GM21576 (cell line): ENCODE measurements around the gene SLC34A3.
A peak's percentile ranks its signal among the peaks of the same experiment; 100 is the strongest.

Experiments used
- ATAC-seq: cut with Tn5 transposase; IDR thresholded peaks from one replicate; pipeline ENCODE4 v1.9.1; 2021; ENCODE audit warnings: mild to moderate bottlenecking, moderate library complexity; ENCODE audit not compliant: unreplicated experiment

The SLC34A3 gene

GRCh38 chr9:137275203-137275587 is 44.5 kb downstream of the SLC34A3 start:
- ATAC-seq = no peak

GRCh38 chr9:137275588-137276472 is 45.1 kb downstream of the SLC34A3 start:
- ATAC-seq = no peak

GRCh38 chr9:137276473-137277328 is 46.0 kb downstream of the SLC34A3 start:
- ATAC-seq = peak; percentile 10

GRCh38 chr9:137277329-137278041 is 46.8 kb downstream of the SLC34A3 start, which contains the start of gene TOR4A:
TSS of gene TOR4A (plus strand) at chr9:137277726. CDS start at chr9:137278690, 964 bp downstream.
- ATAC-seq = peak; percentile 67

GRCh38 chr9:137278061-137278701 is 47.5 kb downstream of the SLC34A3 start:
- no peak for ATAC-seq

GRCh38 chr9:137278721-137279711 is 48.3 kb downstream of the SLC34A3 start:
- ATAC-seq = no peak

- ATAC-seq = no peak
These were observed 49.2 kb downstream of the SLC34A3 start for GRCh38 chr9:137279741-137280473.

GRCh38 chr9:137280474-137281344 is 50.0 kb downstream of the SLC34A3 start:
- no peak for ATAC-seq

- ATAC-seq = no peak
These were observed 50.8 kb downstream of the SLC34A3 start for GRCh38 chr9:137281345-137282116.
